Muscle layer of duodenum (tissue), 2 donors: Measurements from ENCODE around the gene MRPS35.

Source experiments
- H3K27ac ChIP-seq: one replicate; pipeline ENCODE4 v1.7.0; 2013; ENCODE audit warnings: mild to moderate bottlenecking, low read length
- H3K27me3 ChIP-seq: one replicate; pipeline ENCODE4 v1.7.0; 2013; ENCODE audit warnings: low read depth, mild to moderate bottlenecking, control low read depth, low read length
- H3K36me3 ChIP-seq, 2 donors: one replicate each; pipeline ENCODE4 v1.7.0; 2013; ENCODE audit warnings: low read length in 2 of 2, control low read depth in 1 of 2, mild to moderate bottlenecking in 1 of 2; ENCODE audit not compliant: insufficient read depth in 2 of 2, control insufficient read depth in 1 of 2
- H3K4me1 ChIP-seq, 2 donors: one replicate each; pipeline ENCODE4 v1.7.0; 2013; ENCODE audit warnings: low read length in 2 of 2, mild to moderate bottlenecking in 2 of 2, control low read depth in 1 of 2, moderate library complexity in 1 of 2; ENCODE audit not compliant: insufficient read depth in 2 of 2, control insufficient read depth in 1 of 2
- H3K4me3 ChIP-seq, 2 donors: one replicate each; pipeline ENCODE4 v1.7.0; 2013; ENCODE audit warnings: low read length in 2 of 2, low read depth in 1 of 2, mild to moderate bottlenecking in 1 of 2
- H3K9me3 ChIP-seq, 2 donors: one replicate each; pipeline ENCODE4 v1.7.0; 2013; ENCODE audit warnings: low read length in 2 of 2, control low read depth in 1 of 2, mild to moderate bottlenecking in 1 of 2; ENCODE audit not compliant: control insufficient read depth in 1 of 2
- donor health status: healthy.

MRPS35 gene

DNA sequence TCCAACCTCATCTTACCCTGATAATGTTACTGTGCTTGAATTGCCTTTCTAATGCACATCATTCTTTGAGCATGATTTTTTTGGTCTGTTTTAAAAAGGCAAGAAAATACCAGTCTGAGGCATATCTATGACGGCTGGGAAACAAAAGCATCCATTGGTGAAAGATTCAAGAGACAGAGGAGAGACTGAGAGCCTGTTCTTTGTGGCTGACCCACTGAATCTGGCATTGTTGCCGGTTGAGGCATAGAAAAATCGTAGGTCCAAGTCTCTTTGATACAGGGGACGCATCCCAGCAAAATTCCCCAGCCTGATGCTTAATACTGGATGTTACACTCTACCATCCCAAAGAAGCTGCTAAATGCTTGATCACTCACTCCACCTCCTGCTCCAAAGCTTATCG lies 66.5 kb downstream of the MRPS35 start:
- Histone ChIP-seq H3K27ac (no peak overlapping the region), H3K9me3 (no peaks in the 10 kb centered on the region), H3K4me3 (no peak overlapping the region), H3K4me1 (peaks cover 4 to 13% of the 10 kb centered on the region in 2 donors), H3K36me3 (no peaks in the 10 kb centered on the region), H3K27me3 (no peaks in the 10 kb centered on the region)

DNA sequence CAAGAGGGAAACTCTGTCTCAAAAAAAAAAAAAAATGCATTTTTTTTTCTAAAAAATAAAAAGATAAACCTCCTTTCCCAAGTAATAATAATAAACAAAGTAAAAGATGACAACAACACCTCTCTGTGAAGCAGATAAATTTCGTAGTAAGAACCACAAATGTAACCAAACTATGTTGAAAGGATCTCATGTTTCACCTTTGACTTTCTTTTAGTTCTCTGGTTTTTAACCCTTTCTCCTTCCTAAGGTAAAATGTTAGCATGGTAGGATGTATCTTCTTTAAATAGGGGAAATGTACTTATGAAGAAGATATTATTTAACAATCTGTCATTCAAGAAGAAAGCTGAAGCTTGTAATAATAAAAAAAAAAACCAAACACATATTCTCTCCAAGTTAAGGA lies 67.6 kb downstream of the MRPS35 start:
- Histone ChIP-seq H3K4me3 (no peak overlapping the region), H3K27me3 (no peaks in the 10 kb centered on the region), H3K9me3 (no peaks in the 10 kb centered on the region), H3K36me3 (no peaks in the 10 kb centered on the region), H3K27ac (no peak overlapping the region), H3K4me1 (peaks cover 4 to 19% of the 10 kb centered on the region in 2 donors)

- Histone ChIP-seq H3K9me3 (no peaks in the 10 kb centered on the region), H3K27me3 (no peaks in the 10 kb centered on the region), H3K4me3 (peak overlapping the region; percentile 81 to 93), H3K4me1 (peaks cover 4 to 24% of the 10 kb centered on the region in 2 donors), H3K27ac (peak overlapping the region; percentile 94), H3K36me3 (no peaks in the 10 kb centered on the region)
Observed at GRCh38 chr12:27779416-27779919, 68.8 kb downstream of the MRPS35 start.

GRCh38 chr12:27779920-27780611 lies 69.4 kb downstream of the MRPS35 start, which contains the start of the genes KLHL42 and MANSC4:
KLHL42 (plus strand) TSS chr12:27780233; CDS start chr12:27780331, 98 bp downstream.
MANSC4 (minus strand) TSS chr12:27780236; CDS start chr12:27771276, 8,960 bp downstream.
- Histone ChIP-seq H3K4me3 (peak within 1 kb of the TSS; percentile 89 to 93), H3K9me3 (no peaks in the 10 kb centered on the region), H3K36me3 (no peaks in the 10 kb centered on the region), H3K4me1 (peaks cover 4 to 29% of the 10 kb centered on the region in 2 donors), H3K27ac (peak within 1 kb of the TSS; percentile 94), H3K27me3 (no peaks in the 10 kb centered on the region)

GRCh38 chr12:27780612-27781408 lies 70.2 kb downstream of the MRPS35 start:
- peak overlapping the region; percentile 91 for H3K27ac ChIP-seq
- peak overlapping the region; percentile 89 to 93 for H3K4me3 ChIP-seq
- no peaks in the 10 kb centered on the region for H3K9me3 ChIP-seq
- H3K36me3 ChIP-seq = no peaks in the 10 kb centered on the region
- peaks cover 4 to 36% of the 10 kb centered on the region in 2 donors for H3K4me1 ChIP-seq
- no peaks in the 10 kb centered on the region for H3K27me3 ChIP-seq

- H3K9me3 ChIP-seq = no peaks in the 10 kb centered on the region
- no peaks in the 10 kb centered on the region for H3K36me3 ChIP-seq
- peaks cover 4 to 44% of the 10 kb centered on the region in 2 donors for H3K4me1 ChIP-seq
- peak overlapping the region; percentile 89 to 93 for H3K4me3 ChIP-seq
- peak overlapping the region; percentile 91 for H3K27ac ChIP-seq
- H3K27me3 ChIP-seq = no peaks in the 10 kb centered on the region
Observed at GRCh38 chr12:27781680-27782079, 71.0 kb downstream of the MRPS35 start.

DNA sequence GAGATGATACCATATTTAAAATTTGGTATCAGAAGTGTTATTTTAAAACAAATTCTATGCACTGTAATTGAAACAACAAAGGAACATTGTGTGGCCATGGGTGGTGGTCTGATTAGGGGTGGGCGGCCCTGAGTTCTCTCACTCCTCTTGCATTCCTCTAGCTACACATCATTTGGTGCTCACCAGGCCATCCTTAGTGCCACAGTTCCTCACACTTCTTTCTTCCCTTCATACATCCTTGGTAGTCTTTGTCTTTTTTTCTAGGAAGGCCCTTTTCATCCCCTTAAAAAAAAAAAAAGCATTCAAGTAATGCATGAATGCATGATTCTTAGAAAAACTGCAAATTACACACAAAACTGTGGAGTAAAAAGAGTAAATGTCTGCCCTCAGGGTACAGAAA lies 71.8 kb downstream of the MRPS35 start:
- Histone ChIP-seq H3K27ac (peak overlapping the region; percentile 91), H3K4me3 (peak overlapping the region; percentile 89 to 93), H3K4me1 (peaks cover 4 to 52% of the 10 kb centered on the region in 2 donors), H3K36me3 (no peaks in the 10 kb centered on the region), H3K9me3 (no peaks in the 10 kb centered on the region), H3K27me3 (no peaks in the 10 kb centered on the region)

DNA sequence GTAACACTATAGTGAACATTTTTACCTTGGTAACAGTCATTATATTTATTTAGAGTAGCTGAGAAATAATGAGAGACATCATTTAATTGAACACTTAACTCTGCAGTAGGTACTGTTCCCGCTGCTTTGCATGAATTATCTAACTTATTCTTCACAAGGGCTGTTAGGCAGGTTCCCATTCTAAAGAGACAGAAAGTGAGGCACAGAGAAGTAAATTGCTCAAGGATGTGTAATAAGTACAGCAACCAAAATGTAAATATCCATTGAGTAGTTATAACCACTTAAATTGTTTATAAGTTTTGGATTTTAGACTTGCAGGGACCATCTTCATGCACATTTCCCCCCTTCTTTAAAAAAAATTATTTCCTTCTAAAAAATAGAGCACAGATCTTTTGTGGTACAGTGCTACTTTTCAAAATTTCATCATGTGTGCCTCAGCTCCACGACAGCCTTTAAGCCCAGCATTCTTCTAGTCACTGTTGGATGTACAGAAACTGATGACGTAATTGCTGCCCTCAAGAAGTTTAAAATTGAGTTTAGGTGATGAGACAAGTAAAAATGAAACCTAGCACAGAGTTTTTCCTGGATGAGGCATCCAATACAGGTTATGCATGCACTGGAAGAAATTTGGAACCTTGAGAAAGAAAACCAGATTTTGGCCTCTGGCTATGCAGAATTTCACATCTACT lies 75.4 kb downstream of the MRPS35 start:
- Histone ChIP-seq H3K27ac (no peak overlapping the region), H3K27me3 (no peaks in the 10 kb centered on the region), H3K4me1 (peaks cover 2 to 62% of the 10 kb centered on the region in 2 donors), H3K4me3 (no peak overlapping the region), H3K9me3 (no peaks in the 10 kb centered on the region), H3K36me3 (peaks cover 0 to 2% of the 10 kb centered on the region in 2 donors)

DNA sequence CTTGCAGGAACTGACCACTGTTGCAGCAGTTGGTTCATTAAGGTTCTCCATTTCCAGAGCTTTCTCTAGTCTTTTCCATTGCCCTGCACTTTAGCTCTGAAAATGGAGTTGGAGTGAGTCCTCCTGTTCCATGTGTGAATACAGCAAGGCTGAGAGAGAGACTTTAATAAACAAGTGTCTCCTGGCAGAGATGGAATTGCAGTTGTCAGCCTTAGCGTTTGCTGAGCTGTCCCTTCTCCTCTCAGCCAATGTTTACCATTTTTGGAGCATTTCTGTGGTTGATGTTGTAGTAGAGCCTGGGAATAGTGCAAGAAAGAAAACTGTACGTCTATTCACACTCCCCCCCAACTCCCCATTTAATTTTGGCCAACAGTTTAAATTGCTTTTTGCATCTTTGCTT lies 76.9 kb downstream of the MRPS35 start:
- peaks cover 11% of the 10 kb centered on the region in 2 donors for H3K36me3 ChIP-seq
- no peak overlapping the region for H3K4me3 ChIP-seq
- H3K9me3 ChIP-seq = no peaks in the 10 kb centered on the region
- H3K27ac ChIP-seq = no peak overlapping the region
- peaks cover 0 to 54% of the 10 kb centered on the region in 2 donors for H3K4me1 ChIP-seq
- H3K27me3 ChIP-seq = no peaks in the 10 kb centered on the region

GRCh38 chr12:27790179-27790578 lies 79.5 kb downstream of the MRPS35 start:
- Histone ChIP-seq H3K27me3 (no peaks in the 10 kb centered on the region), H3K36me3 (peaks cover 26 to 29% of the 10 kb centered on the region in 2 donors), H3K4me3 (no peak overlapping the region), H3K4me1 (peaks cover 0 to 41% of the 10 kb centered on the region in 2 donors), H3K9me3 (no peaks in the 10 kb centered on the region), H3K27ac (no peak overlapping the region)
